BE2C (cell line): ENCODE data around the gene SSTR1.

Source experiments
- DNase-seq: peaks from one replicate; pipeline ENCODE4 v3.0.0-alpha.2; 2020
- H3K27me3 ChIP-seq: fragments of 250-450 bp; sonication (Bioruptor Pico); 2 replicates; pipeline ENCODE4 v1.5.1; 2020; ENCODE audit warnings: mild to moderate bottlenecking
- H3K36me3 ChIP-seq: fragments of 250-450 bp; sonication (Bioruptor Pico); 2 replicates; pipeline ENCODE4 v1.5.1; 2020; ENCODE audit warnings: mild to moderate bottlenecking
- H3K4me1 ChIP-seq: fragments of 250-450 bp; sonication (Bioruptor Pico); 2 replicates; pipeline ENCODE4 v1.5.1; 2020
- H3K4me3 ChIP-seq: 2 replicates; pipeline ENCODE4 v1.5.1; 2011; ENCODE audit warnings: low read depth, low read length
- H3K9me3 ChIP-seq: fragments of 250-450 bp; sonication (Bioruptor Pico); 2 replicates; pipeline ENCODE4 v1.5.1; 2020
- CTCF ChIP-seq: IDR thresholded peaks from 2 replicates; pipeline ENCODE4 v1.5.1; 2012; ENCODE audit warnings: mild to moderate bottlenecking, low read depth, low read length

Gene SSTR1

GRCh38 chr14:38225946-38226345 is 18.2 kb downstream of the SSTR1 start:
- no peaks in the 10 kb centered on the region for H3K27me3 ChIP-seq
- TF ChIP-seq CTCF = no peak
- no peak for DNase-seq
- H3K4me1 ChIP-seq = no peaks in the 10 kb centered on the region
- H3K4me3 ChIP-seq = no peak overlapping the region
- no peaks in the 10 kb centered on the region for H3K9me3 ChIP-seq
- H3K36me3 ChIP-seq = no peaks in the 10 kb centered on the region

GRCh38 chr14:38226366-38226765 is 18.7 kb downstream of the SSTR1 start:
- Histone ChIP-seq H3K9me3 (no peaks in the 10 kb centered on the region), H3K4me3 (no peak overlapping the region), H3K36me3 (no peaks in the 10 kb centered on the region), H3K27me3 (no peaks in the 10 kb centered on the region), H3K4me1 (no peaks in the 10 kb centered on the region)
- no peak for TF ChIP-seq CTCF
- DNase-seq = no peak

- no peak for TF ChIP-seq CTCF
- Histone ChIP-seq H3K4me3 (no peak overlapping the region), H3K36me3 (no peaks in the 10 kb centered on the region), H3K27me3 (no peaks in the 10 kb centered on the region), H3K4me1 (no peaks in the 10 kb centered on the region), H3K9me3 (no peaks in the 10 kb centered on the region)
- no peak for DNase-seq
Observed at GRCh38 chr14:38233218-38233617, 25.5 kb downstream of the SSTR1 start.

GRCh38 chr14:38238332-38238731 is 30.6 kb downstream of the SSTR1 start:
- no peak overlapping the region for H3K4me3 ChIP-seq

GRCh38 chr14:38238878-38239277 is 31.2 kb downstream of the SSTR1 start:
- DNase-seq = no peak
- Histone ChIP-seq H3K27me3 (no peaks in the 10 kb centered on the region), H3K4me1 (peaks cover 3% of the 10 kb centered on the region; the same call in 1 of the 2 replicates), H3K4me3 (no peak overlapping the region), H3K9me3 (no peaks in the 10 kb centered on the region; the same call in 1 of the 2 replicates), H3K36me3 (no peaks in the 10 kb centered on the region)
- no peak for TF ChIP-seq CTCF

More at GRCh38 chr14:38238332-38238731, 30.6 kb downstream of the SSTR1 start:
- Histone ChIP-seq H3K4me1 (peaks cover 3% of the 10 kb centered on the region; the same call in 1 of the 2 replicates), H3K36me3 (no peaks in the 10 kb centered on the region), H3K27me3 (no peaks in the 10 kb centered on the region), H3K9me3 (no peaks in the 10 kb centered on the region; the same call in 1 of the 2 replicates)
- TF ChIP-seq CTCF = no peak
- DNase-seq = no peak

GRCh38 chr14:38243696-38244240 is 36.1 kb downstream of the SSTR1 start:
- no peak for DNase-seq
- no peaks in the 10 kb centered on the region for H3K27me3 ChIP-seq
- peaks cover 3% of the 10 kb centered on the region; the same call in 1 of the 2 replicates for H3K4me1 ChIP-seq
- no peak overlapping the region for H3K4me3 ChIP-seq
- H3K36me3 ChIP-seq = no peaks in the 10 kb centered on the region
- TF ChIP-seq CTCF = no peak
- no peaks in the 10 kb centered on the region; the same call in 1 of the 2 replicates for H3K9me3 ChIP-seq
